SIG-M5 treated with dmso at 0.1 percent for 504 hours (cell line): ENCODE measurements around the gene GSG1L.
"Not testable (repeated sequence)": the region's sequence is repeated elsewhere in the genome, so short reads cannot be mapped to it uniquely, and the experiment has no call there.

Experiments
- DNase-seq: peaks from one replicate; lab custom pipeline; 2025; ENCODE audit not compliant: unreplicated experiment; lab: John Stamatoyannopoulos, UW

The GSG1L gene

GRCh38 chr16:27745348-27745747 lies 318.2 kb downstream of the GSG1L start:
- no peak for DNase-seq

GRCh38 chr16:27743963-27744362 lies 319.6 kb downstream of the GSG1L start:
- DNase-seq, result no peak

GRCh38 chr16:27743001-27743400 lies 320.5 kb downstream of the GSG1L start:
- not testable (repeated sequence) for DNase-seq

DNA sequence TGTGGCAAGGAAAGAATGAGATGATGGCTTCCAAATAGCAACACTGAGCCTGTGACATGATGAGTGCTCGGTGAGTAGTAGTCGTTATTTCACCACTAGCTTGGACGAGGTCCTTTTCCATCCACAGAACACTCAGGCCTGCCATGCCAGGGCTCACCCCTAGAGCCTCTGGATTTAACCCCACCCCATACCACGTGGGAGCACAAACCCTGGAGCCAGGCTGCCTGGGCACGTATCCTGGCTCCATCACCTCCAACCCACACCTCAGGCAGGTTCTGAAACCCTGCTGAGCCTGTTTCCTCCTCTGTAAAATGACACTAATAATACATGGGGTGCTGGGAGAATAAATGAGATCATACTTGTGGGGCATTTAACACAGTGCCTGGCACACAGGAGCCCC lies 321.2 kb downstream of the GSG1L start:
- no peak for DNase-seq

- DNase-seq, result no peak
Observed at GRCh38 chr16:27740496-27741201, 322.9 kb downstream of the GSG1L start.

- no peak for DNase-seq
Observed at GRCh38 chr16:27739606-27740357, 323.7 kb downstream of the GSG1L start.

GRCh38 chr16:27738596-27738995 lies 324.9 kb downstream of the GSG1L start:
- DNase-seq, result no peak
